ENCODE measurements around the gene FOXN3. TPM values are rescaled to one million over a fixed set of nuclear protein-coding genes. Genes with fewer than 3 reads are reported as not detected.
A peak's percentile ranks its signal among the peaks of the same experiment; 100 is the strongest.

The FOXN3 gene
- total and polyA plus RNA-seq, 10 of the 15 experiments (the other 5 are each of a cell fraction or from before 2014, with no cell fraction given), result 4.5 to 68.9 (median 29.7) TPM

- Histone ChIP-seq H3K9ac (ENCODE audit: control insufficient read depth, insufficient read depth, low read length) (no peak overlapping the region), H2AFZ (ENCODE audit: control insufficient read depth, low read depth, low read length) (no peak overlapping the region), H4K20me1 (ENCODE audit: control insufficient read depth, insufficient read depth) (no peaks in the 10 kb centered on the region; the same call in 1 of the 2 replicates), H3K9me3 (replicated peaks; ENCODE audit: control insufficient read depth, insufficient read depth, low read length) (no peaks in the 10 kb centered on the region), H3K79me2 (ENCODE audit: control insufficient read depth, insufficient read depth, low read length) (no peaks in the 10 kb centered on the region), H3K36me3 (ENCODE audit: control insufficient read depth in 2 of 2, insufficient read depth in 2 of 2, low read length in 1 of 2) (no peaks in the 10 kb centered on the region; a peak in 1 of 4 replicates), H3K4me1 (ENCODE audit: control insufficient read depth, insufficient read depth, low read length) (no peaks in the 10 kb centered on the region), H3K27ac (ENCODE audit: control insufficient read depth, insufficient read depth) (no peak overlapping the region), H3K27me3 (replicated peaks in 1 of 2; ENCODE audit: control insufficient read depth in 2 of 2, insufficient read depth in 2 of 2, low read length in 1 of 2) (no peaks in the 10 kb centered on the region), H3K4me3 (no peak overlapping the region), H3K4me2 (ENCODE audit: control insufficient read depth, insufficient read depth) (no peak overlapping the region)
- RAD21 ChIA-PET (ENCODE audit: unreplicated experiment), result no interaction called here
- DNase-seq (ENCODE audit: low read depth, low spot score) (no peak), ATAC-seq (no peak), FAIRE-seq (peak; percentile 66)
- POLR2A ChIA-PET, result no interaction called here
- in situ Hi-C loops (cut with MboI) (no loop called here), intact Hi-C loops (cut with micrococcal nuclease; ENCODE audit: unreplicated experiment) (no loop called here)
- SMC1A ChIA-PET (ENCODE audit: uncharacterized antibody, unreplicated experiment), result interaction anchor here (0.7 to 1.3 kb wide), 2 partner anchors 16 to 433 kb away, joined by 3 to 5 read pairs; no protein-coding TSS in a partner anchor
- WGBS (ENCODE audit: insufficient coverage, insufficient replicate concordance, low lambda C conversion rate, missing lambda C conversion rate), result 79% methylated on average over 8 of the region's 8 CpGs
- BruUV-seq (replicated peaks), result no TSS peak
- TF ChIP-seq WRNIP1 (IDR thresholded peaks at IDR 0.05; ENCODE audit: borderline replicate concordance, low read depth, low read length) (no peak), ZNF24 (IDR thresholded peaks at IDR 0.05) (no peak), CHD2 (IDR thresholded peaks at IDR 0.05; ENCODE audit: borderline replicate concordance, low read depth, low read length) (no peak)
- TF ChIP-seq, protein P1, sequence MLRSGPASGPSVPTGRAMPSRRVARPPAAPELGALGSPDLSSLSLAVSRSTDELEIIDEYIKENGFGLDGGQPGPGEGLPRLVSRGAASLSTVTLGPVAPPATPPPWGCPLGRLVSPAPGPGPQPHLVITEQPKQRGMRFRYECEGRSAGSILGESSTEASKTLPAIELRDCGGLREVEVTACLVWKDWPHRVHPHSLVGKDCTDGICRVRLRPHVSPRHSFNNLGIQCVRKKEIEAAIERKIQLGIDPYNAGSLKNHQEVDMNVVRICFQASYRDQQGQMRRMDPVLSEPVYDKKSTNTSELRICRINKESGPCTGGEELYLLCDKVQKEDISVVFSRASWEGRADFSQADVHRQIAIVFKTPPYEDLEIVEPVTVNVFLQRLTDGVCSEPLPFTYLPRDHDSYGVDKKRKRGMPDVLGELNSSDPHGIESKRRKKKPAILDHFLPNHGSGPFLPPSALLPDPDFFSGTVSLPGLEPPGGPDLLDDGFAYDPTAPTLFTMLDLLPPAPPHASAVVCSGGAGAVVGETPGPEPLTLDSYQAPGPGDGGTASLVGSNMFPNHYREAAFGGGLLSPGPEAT (IDR thresholded peaks at IDR 0.05; ENCODE audit: low read depth), result no peak
- CTCF ChIA-PET, result no interaction called here
These were observed 190.1 kb downstream of the FOXN3 start for GRCh38 chr14:89226801-89227495.

DNA sequence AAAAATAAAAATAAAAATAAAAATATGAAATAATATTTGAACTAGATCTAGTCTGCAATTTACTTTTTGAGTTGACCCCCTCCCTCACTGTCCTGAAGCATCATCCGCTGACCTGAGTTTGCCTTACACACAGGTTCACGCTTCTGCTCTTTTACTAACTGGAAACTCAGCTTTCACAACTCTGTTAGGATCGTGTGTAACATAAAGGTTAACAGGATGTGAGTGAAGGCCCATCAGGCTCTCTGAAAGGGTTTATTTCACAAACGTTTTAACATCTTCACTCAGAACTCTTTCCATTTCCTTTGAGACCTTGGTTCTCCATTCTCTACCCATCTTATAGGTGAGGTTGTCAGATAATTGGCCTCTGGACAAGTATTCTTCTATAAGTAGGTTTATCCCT, 191.4 kb downstream of the FOXN3 start:
- in situ Hi-C loops (cut with MboI), result no loop called here
- H3K4me3 ChIP-seq, result no peak overlapping the region
- no peak for DNase-seq (ENCODE audit: low read depth, low spot score)
- ChIA-PET POLR2A (no interaction called here), SMC1A (ENCODE audit: uncharacterized antibody, unreplicated experiment) (interaction anchor here (0.6 to 0.7 kb wide), 3 partner anchors 112 to 682 kb away, joined by 3 to 4 read pairs (median 3); no protein-coding TSS in a partner anchor), RAD21 (ENCODE audit: unreplicated experiment) (no interaction called here), CTCF (no interaction called here)
- H3K9me3 ChIP-seq (replicated peaks; ENCODE audit: control insufficient read depth, insufficient read depth, low read length), result no peaks in the 10 kb centered on the region
- WGBS (ENCODE audit: insufficient coverage, insufficient replicate concordance, low lambda C conversion rate, missing lambda C conversion rate), result 65% methylated on average over 4 of the region's 4 CpGs
- H3K4me2 ChIP-seq (ENCODE audit: control insufficient read depth, insufficient read depth), result no peak overlapping the region
- no peaks in the 10 kb centered on the region for H3K27me3 ChIP-seq (replicated peaks in 1 of 2; ENCODE audit: control insufficient read depth in 2 of 2, insufficient read depth in 2 of 2, low read length in 1 of 2)
- H3K27ac ChIP-seq (ENCODE audit: control insufficient read depth, insufficient read depth), result no peak overlapping the region
- no peaks in the 10 kb centered on the region for H3K4me1 ChIP-seq (ENCODE audit: control insufficient read depth, insufficient read depth, low read length)
- FAIRE-seq, result no peak
- H3K36me3 ChIP-seq (ENCODE audit: control insufficient read depth in 2 of 2, insufficient read depth in 2 of 2, low read length in 1 of 2), result no peaks in the 10 kb centered on the region; a peak in 1 of 4 replicates
- intact Hi-C loops (cut with micrococcal nuclease; ENCODE audit: unreplicated experiment), result no loop called here
- H4K20me1 ChIP-seq (ENCODE audit: control insufficient read depth, insufficient read depth), result no peaks in the 10 kb centered on the region; the same call in 1 of the 2 replicates
- no TSS peak for BruUV-seq (replicated peaks)
- H2AFZ ChIP-seq (ENCODE audit: control insufficient read depth, low read depth, low read length), result no peak overlapping the region
- no peaks in the 10 kb centered on the region for H3K79me2 ChIP-seq (ENCODE audit: control insufficient read depth, insufficient read depth, low read length)
- H3K9ac ChIP-seq (ENCODE audit: control insufficient read depth, insufficient read depth, low read length), result no peak overlapping the region
- no peak for ATAC-seq
- no peak for TF ChIP-seq STAT3 (IDR thresholded peaks at IDR 0.05; ENCODE audit: low read depth, low read length)
- no peak for TF ChIP-seq POLR2AphosphoS5 (IDR thresholded peaks at IDR 0.05; ENCODE audit: low read length)
- TF ChIP-seq IKZF2 (IDR thresholded peaks at IDR 0.05), result no peak
- TF ChIP-seq GATAD2B (conservative IDR thresholded peaks at IDR 0.05; ENCODE audit: low read depth), result no peak
- no peak for TF ChIP-seq ZNF217 (IDR thresholded peaks at IDR 0.05)
- no peak for TF ChIP-seq IRF4 (IDR thresholded peaks at IDR 0.05; ENCODE audit: low read depth, low read length)
- no peak for TF ChIP-seq MLLT1 (IDR thresholded peaks at IDR 0.05)
- no peak for TF ChIP-seq ZNF207 (IDR thresholded peaks at IDR 0.05; ENCODE audit: borderline replicate concordance)
- no peak for TF ChIP-seq CBFB (IDR thresholded peaks at IDR 0.05; ENCODE audit: low read depth)
- TF ChIP-seq CHD2 (IDR thresholded peaks at IDR 0.05; ENCODE audit: borderline replicate concordance, low read depth, low read length), result no peak
